ENCODE measurements around the gene FRMD6. TPM values are rescaled to one million over a fixed set of nuclear protein-coding genes. Genes with fewer than 3 reads are reported as not detected.

FRMD6 gene
- total RNA-seq, 1 donor from 2014 or later = 228 TPM

- Histone ChIP-seq H3K36me3 (ENCODE audit: control insufficient read depth, insufficient read depth, low read length) (peaks cover 3% of the 10 kb centered on the region), H3K27me3 (ENCODE audit: control insufficient read depth, insufficient read depth, low read length) (no peaks in the 10 kb centered on the region), H3K4me3 (ENCODE audit: low read depth, low read length) (no peak overlapping the region)
- DNase-seq (ENCODE audit: low read depth) = no peak
- no peak for TF ChIP-seq CTCF (IDR thresholded peaks at IDR 0.05; ENCODE audit: insufficient read depth, low read length, poor library complexity, severe bottlenecking)
Measured at GRCh38 chr14:51723990-51724389, 72.3 kb downstream of the FRMD6 start.

- TF ChIP-seq CTCF (IDR thresholded peaks at IDR 0.05; ENCODE audit: insufficient read depth, low read length, poor library complexity, severe bottlenecking) = no peak
- no peak for DNase-seq (ENCODE audit: low read depth)
- Histone ChIP-seq H3K36me3 (ENCODE audit: control insufficient read depth, insufficient read depth, low read length) (peaks cover 3% of the 10 kb centered on the region), H3K27me3 (ENCODE audit: control insufficient read depth, insufficient read depth, low read length) (no peaks in the 10 kb centered on the region), H3K4me3 (ENCODE audit: low read depth, low read length) (no peak overlapping the region)
Measured at GRCh38 chr14:51724650-51725049, 72.9 kb downstream of the FRMD6 start.

- H3K4me3 ChIP-seq (ENCODE audit: low read depth, low read length) = no peak overlapping the region
- no peaks in the 10 kb centered on the region for H3K27me3 ChIP-seq (ENCODE audit: control insufficient read depth, insufficient read depth, low read length)
- DNase-seq (ENCODE audit: low read depth) = no peak
- H3K36me3 ChIP-seq (ENCODE audit: control insufficient read depth, insufficient read depth, low read length) = peaks cover 3% of the 10 kb centered on the region
- no peak for TF ChIP-seq CTCF (IDR thresholded peaks at IDR 0.05; ENCODE audit: insufficient read depth, low read length, poor library complexity, severe bottlenecking)
Measured at GRCh38 chr14:51725061-51725460, 73.4 kb downstream of the FRMD6 start.

GRCh38 chr14:51726166-51726899, 74.6 kb downstream of the FRMD6 start:
- no peak for DNase-seq (ENCODE audit: low read depth)
- Histone ChIP-seq H3K27me3 (ENCODE audit: control insufficient read depth, insufficient read depth, low read length) (no peaks in the 10 kb centered on the region), H3K4me3 (ENCODE audit: low read depth, low read length) (no peak overlapping the region), H3K36me3 (ENCODE audit: control insufficient read depth, insufficient read depth, low read length) (peaks cover 3% of the 10 kb centered on the region)
- no peak for TF ChIP-seq CTCF (IDR thresholded peaks at IDR 0.05; ENCODE audit: insufficient read depth, low read length, poor library complexity, severe bottlenecking)

GRCh38 chr14:51727526-51727925, 75.8 kb downstream of the FRMD6 start:
- H3K4me3 ChIP-seq (ENCODE audit: low read depth, low read length) = no peak overlapping the region
- H3K36me3 ChIP-seq (ENCODE audit: control insufficient read depth, insufficient read depth, low read length) = peaks cover 3% of the 10 kb centered on the region
- no peaks in the 10 kb centered on the region for H3K27me3 ChIP-seq (ENCODE audit: control insufficient read depth, insufficient read depth, low read length)
- no peak for TF ChIP-seq CTCF (IDR thresholded peaks at IDR 0.05; ENCODE audit: insufficient read depth, low read length, poor library complexity, severe bottlenecking)
- DNase-seq (ENCODE audit: low read depth) = no peak

DNA sequence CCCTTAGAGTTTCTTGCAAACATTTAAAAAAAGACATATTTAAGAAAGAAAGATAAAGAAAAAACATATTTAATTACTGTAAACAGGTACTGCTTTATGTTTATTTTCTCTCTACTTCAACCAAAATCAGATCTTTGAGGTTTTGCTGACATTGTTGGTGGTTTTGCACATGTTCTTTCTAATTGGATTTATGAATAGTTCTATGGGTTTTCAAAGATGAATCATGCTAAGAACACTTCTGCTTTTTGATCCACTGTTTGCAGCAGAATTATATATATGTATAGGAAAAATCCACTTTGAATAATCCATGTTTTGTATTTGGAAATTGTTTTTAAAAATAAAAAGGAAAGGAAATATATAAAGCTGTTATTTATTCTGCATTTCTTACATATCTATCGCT, 78.4 kb downstream of the FRMD6 start:
- no peaks in the 10 kb centered on the region for H3K27me3 ChIP-seq (ENCODE audit: control insufficient read depth, insufficient read depth, low read length)
- peaks cover 3% of the 10 kb centered on the region for H3K36me3 ChIP-seq (ENCODE audit: control insufficient read depth, insufficient read depth, low read length)
- no peak for TF ChIP-seq CTCF (IDR thresholded peaks at IDR 0.05; ENCODE audit: insufficient read depth, low read length, poor library complexity, severe bottlenecking)
- no peak for DNase-seq (ENCODE audit: low read depth)
- no peak overlapping the region for H3K4me3 ChIP-seq (ENCODE audit: low read depth, low read length)
